Chondrocyte (in vitro differentiated cells): ENCODE measurements around the gene SYNE2. TPM values are rescaled to one million over a fixed set of nuclear protein-coding genes. Genes with fewer than 3 reads are reported as not detected.
A peak's percentile ranks its signal among the peaks of the same experiment; 100 is the strongest.

Experiments
- DNase-seq: peaks from one replicate; pipeline ENCODE4 v3.0.0; 2021; ENCODE audit warnings: mixed read lengths, low spot score
- H3K27ac Mint-ChIP-seq: one replicate; pipeline ENCODE4 v1.8.0; 2021; ENCODE audit warnings: mild to moderate bottlenecking, moderate library complexity, mixed read lengths; ENCODE audit not compliant: unreplicated experiment
- H3K27me3 Mint-ChIP-seq: 2 replicates; pipeline ENCODE4 v1.8.0; 2021; ENCODE audit warnings: low read depth, mixed read lengths
- H3K36me3 Mint-ChIP-seq: 2 replicates; pipeline ENCODE4 v1.8.0; 2021; ENCODE audit warnings: low read depth, mixed read lengths
- H3K4me1 Mint-ChIP-seq: 2 replicates; pipeline ENCODE4 v1.8.0; 2021; ENCODE audit warnings: low read depth, mild to moderate bottlenecking, mixed read lengths
- H3K4me3 Mint-ChIP-seq: one replicate; pipeline ENCODE4 v1.8.0; 2021; ENCODE audit warnings: mild to moderate bottlenecking, moderate library complexity, mixed read lengths; ENCODE audit not compliant: unreplicated experiment
- H3K9me3 Mint-ChIP-seq: 2 replicates; pipeline ENCODE4 v1.8.0; 2021; ENCODE audit warnings: low read depth, mixed read lengths
- total RNA-seq: library from RNA; stranded (reverse); gene quantifications from 3 replicates; pipeline ENCODE4 v1.2.1, GENCODE V29; 2021
- TF ChIP-seq, protein P1 (sequence below): fragments of 200-600 bp; sonication (generic); IDR thresholded peaks from 2 replicates; pipeline ENCODE4 v1.5.0; 2021; ENCODE audit warnings: antibody characterized with exemption, mild to moderate bottlenecking, moderate library complexity

The SYNE2 gene
- total RNA-seq, 1 donor from 2014 or later: 13.6 TPM

DNA sequence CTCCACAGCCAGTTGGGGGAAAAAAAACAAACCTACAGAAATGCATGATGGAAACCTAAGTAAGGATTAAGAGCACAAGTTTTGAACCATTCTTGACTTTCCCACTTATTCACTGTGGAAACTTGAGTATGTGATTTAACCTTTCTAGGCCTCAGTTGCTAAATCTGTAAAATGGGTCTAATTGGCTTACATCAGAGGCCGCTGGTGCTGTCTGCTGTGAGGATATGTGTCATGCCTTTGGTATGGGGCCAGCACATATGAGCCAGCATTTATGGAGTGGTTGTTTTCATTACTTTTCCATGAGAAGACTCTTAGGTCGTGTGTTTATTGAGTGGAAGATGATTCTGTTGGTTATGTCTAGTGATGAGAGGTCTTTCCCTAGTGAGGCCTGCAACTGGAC is 339.0 kb downstream of the SYNE2 start:
- peak overlapping the region; percentile 28 for H3K27ac Mint-ChIP-seq

DNA sequence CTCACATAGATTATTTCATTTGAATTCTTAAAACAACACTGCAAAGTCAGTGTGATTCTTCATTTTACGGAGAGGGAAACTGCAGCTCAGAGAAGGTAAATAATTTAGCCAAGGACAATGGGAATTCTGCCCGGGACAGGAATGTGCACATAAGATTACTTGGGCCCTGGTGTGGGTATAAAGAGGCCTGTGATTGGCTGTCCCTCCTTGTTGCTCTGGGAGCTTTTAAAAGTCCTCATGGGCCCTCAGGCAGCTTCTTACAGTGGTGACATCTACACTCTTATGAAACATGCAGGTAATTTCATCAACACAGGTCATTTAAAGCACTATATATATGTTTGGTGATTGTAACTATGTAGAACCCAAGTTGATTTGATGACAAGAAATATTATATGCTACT is 341.0 kb downstream of the SYNE2 start:
- no peaks in the 10 kb centered on the region for H3K27me3 Mint-ChIP-seq
- peaks cover 11% of the 10 kb centered on the region for H3K4me1 Mint-ChIP-seq
- TF ChIP-seq, protein P1, sequence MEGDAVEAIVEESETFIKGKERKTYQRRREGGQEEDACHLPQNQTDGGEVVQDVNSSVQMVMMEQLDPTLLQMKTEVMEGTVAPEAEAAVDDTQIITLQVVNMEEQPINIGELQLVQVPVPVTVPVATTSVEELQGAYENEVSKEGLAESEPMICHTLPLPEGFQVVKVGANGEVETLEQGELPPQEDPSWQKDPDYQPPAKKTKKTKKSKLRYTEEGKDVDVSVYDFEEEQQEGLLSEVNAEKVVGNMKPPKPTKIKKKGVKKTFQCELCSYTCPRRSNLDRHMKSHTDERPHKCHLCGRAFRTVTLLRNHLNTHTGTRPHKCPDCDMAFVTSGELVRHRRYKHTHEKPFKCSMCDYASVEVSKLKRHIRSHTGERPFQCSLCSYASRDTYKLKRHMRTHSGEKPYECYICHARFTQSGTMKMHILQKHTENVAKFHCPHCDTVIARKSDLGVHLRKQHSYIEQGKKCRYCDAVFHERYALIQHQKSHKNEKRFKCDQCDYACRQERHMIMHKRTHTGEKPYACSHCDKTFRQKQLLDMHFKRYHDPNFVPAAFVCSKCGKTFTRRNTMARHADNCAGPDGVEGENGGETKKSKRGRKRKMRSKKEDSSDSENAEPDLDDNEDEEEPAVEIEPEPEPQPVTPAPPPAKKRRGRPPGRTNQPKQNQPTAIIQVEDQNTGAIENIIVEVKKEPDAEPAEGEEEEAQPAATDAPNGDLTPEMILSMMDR: no peak
- H3K9me3 Mint-ChIP-seq: no peaks in the 10 kb centered on the region
- DNase-seq: no peak
- H3K4me3 Mint-ChIP-seq: no peak overlapping the region
- H3K36me3 Mint-ChIP-seq: peaks cover 3% of the 10 kb centered on the region
- H3K27ac Mint-ChIP-seq: no peak overlapping the region

More for the DNA sequence above, 339.0 kb downstream of the SYNE2 start:
- H3K4me3 Mint-ChIP-seq: no peak overlapping the region
- peaks cover 4% of the 10 kb centered on the region for H3K36me3 Mint-ChIP-seq
- H3K27me3 Mint-ChIP-seq: no peaks in the 10 kb centered on the region
- peaks cover 4% of the 10 kb centered on the region for H3K4me1 Mint-ChIP-seq
- DNase-seq: no peak
- H3K9me3 Mint-ChIP-seq: no peaks in the 10 kb centered on the region
- TF ChIP-seq, protein P1: no peak

DNA sequence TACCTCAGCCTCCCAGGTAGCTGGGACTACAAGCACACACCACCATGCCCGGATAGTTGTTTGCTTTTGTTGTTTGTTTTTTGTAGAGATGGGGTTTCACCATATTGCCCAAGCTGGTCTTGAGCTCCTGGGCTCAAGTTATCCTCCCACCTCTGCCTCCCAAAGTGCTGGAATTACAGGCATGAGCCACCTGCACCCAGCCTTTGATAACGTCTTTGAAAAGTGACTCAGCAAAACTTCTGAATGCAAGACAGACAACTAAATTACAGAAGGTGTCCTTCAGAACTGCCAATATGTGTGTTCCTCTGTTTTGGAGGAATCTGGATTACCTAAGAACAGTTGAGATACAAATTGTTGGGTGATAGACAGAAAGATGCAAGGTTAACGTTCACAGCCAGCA is 341.6 kb downstream of the SYNE2 start:
- TF ChIP-seq, protein P1: no peak
- H3K4me1 Mint-ChIP-seq: peaks cover 11% of the 10 kb centered on the region
- H3K27ac Mint-ChIP-seq: no peak overlapping the region

DNA sequence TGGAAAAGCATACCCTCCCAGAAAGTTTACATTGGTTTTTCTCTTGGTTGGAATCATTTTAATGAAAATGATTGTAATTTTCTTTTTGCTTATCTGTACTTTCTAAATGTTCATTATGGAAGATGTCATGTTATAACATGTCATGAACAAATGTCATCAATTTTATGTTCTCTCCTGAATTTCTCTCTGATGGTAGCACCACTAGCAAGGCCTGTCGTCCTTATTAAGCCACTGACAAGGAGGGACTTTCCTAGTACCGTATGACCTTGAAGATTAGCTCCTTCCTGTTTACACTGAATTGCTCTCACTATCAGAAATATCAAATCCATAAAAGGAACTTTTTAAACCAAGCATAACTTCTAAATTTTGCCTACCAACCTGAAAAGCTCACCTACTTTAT is 342.4 kb downstream of the SYNE2 start:
- Mint-ChIP-seq H3K4me1 (peaks cover 11% of the 10 kb centered on the region), H3K27me3 (no peaks in the 10 kb centered on the region), H3K36me3 (peaks cover 3% of the 10 kb centered on the region), H3K4me3 (no peak overlapping the region), H3K27ac (no peak overlapping the region), H3K9me3 (no peaks in the 10 kb centered on the region)
- no peak for DNase-seq
- TF ChIP-seq, protein P1: no peak

More for the DNA sequence above, 341.6 kb downstream of the SYNE2 start:
- Mint-ChIP-seq H3K36me3 (peaks cover 3% of the 10 kb centered on the region), H3K4me3 (no peak overlapping the region), H3K9me3 (no peaks in the 10 kb centered on the region), H3K27me3 (no peaks in the 10 kb centered on the region)
- DNase-seq: no peak

DNA sequence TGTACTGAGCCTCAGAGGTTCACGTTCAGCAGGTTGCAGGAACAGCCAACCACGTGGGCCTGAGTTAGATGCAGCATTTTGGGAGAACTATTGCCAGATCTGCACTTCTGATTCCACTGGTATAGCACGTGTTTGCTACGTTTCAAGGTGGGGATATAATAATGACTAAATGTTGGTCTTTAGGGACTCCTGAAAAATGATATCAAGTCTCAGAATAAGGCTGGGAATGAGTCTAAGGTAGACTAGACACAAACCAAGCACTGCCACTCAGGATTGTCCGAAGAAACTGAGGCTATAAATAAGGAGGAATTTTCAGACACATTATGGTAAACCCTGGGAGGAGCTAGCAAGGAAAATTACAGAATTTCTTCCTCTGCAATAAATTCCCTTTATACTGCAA is 343.3 kb downstream of the SYNE2 start:
- Mint-ChIP-seq H3K4me3 (no peak overlapping the region), H3K27ac (no peak overlapping the region), H3K36me3 (peaks cover 3% of the 10 kb centered on the region), H3K4me1 (peaks cover 11% of the 10 kb centered on the region), H3K27me3 (no peaks in the 10 kb centered on the region), H3K9me3 (no peaks in the 10 kb centered on the region)
- no peak for DNase-seq
- TF ChIP-seq, protein P1: no peak
